NCI-H2081 (cell line): ENCODE data around the gene ADPRHL1.
"Not testable (repeated sequence)": the region's sequence is repeated elsewhere in the genome, so short reads cannot be mapped to it uniquely, and the experiment has no call there.

Source experiments
- DNase-seq, 2 experiments: peaks; one replicate each; lab custom pipeline; 2025; lab: John Stamatoyannopoulos, UW

The ADPRHL1 gene

GRCh38 chr13:113455384-113455783, 2.1 kb upstream of the ADPRHL1 start:
- peak; percentile 41 to 68 for DNase-seq

- peak in 1 of 2 experiments; percentile 57 for DNase-seq
Measured at GRCh38 chr13:113454936-113455335, 1.6 kb upstream of the ADPRHL1 start.

- no peak for DNase-seq
Measured at GRCh38 chr13:113452466-113452865, 822 bp downstream of the ADPRHL1 start.

GRCh38 chr13:113451951-113452421, 1.3 kb downstream of the ADPRHL1 start:
- DNase-seq: no peak

- peak in 1 of 2 experiments; percentile 30 for DNase-seq
Measured at GRCh38 chr13:113450861-113451620, 2.2 kb downstream of the ADPRHL1 start.

- not testable (repeated sequence) for DNase-seq
Measured at GRCh38 chr13:113450348-113450744, 2.9 kb downstream of the ADPRHL1 start.

- no peak for DNase-seq
Measured at GRCh38 chr13:113449693-113450347, 3.5 kb downstream of the ADPRHL1 start.

- DNase-seq: peak; percentile 90 to 95
Measured at GRCh38 chr13:113448885-113449692, 4.2 kb downstream of the ADPRHL1 start.

- no peak for DNase-seq
Measured at GRCh38 chr13:113448545-113448884, 4.8 kb downstream of the ADPRHL1 start.

GRCh38 chr13:113447596-113447995, 5.7 kb downstream of the ADPRHL1 start:
- no peak for DNase-seq

- no peak for DNase-seq
Measured at GRCh38 chr13:113446488-113446854, 6.8 kb downstream of the ADPRHL1 start.

- no peak for DNase-seq
Measured at GRCh38 chr13:113445791-113446487, 7.3 kb downstream of the ADPRHL1 start.

GRCh38 chr13:113443991-113444390, 9.3 kb downstream of the ADPRHL1 start:
- DNase-seq: no peak

- DNase-seq: no peak
Measured at GRCh38 chr13:113442985-113443362, 10.3 kb downstream of the ADPRHL1 start.

GRCh38 chr13:113442354-113442984, 10.8 kb downstream of the ADPRHL1 start:
- DNase-seq: no peak

- DNase-seq: no peak
Measured at GRCh38 chr13:113441661-113442060, 11.6 kb downstream of the ADPRHL1 start.

GRCh38 chr13:113437408-113438010, 15.8 kb downstream of the ADPRHL1 start:
- no peak for DNase-seq

- not testable (repeated sequence) for DNase-seq
Measured at GRCh38 chr13:113436866-113437265, 16.4 kb downstream of the ADPRHL1 start.

- not testable (repeated sequence) for DNase-seq
Measured at GRCh38 chr13:113435907-113436306, 17.4 kb downstream of the ADPRHL1 start.

- no peak for DNase-seq
Measured at GRCh38 chr13:113433391-113433916, 19.8 kb downstream of the ADPRHL1 start.
